DOHH2 (cell line): ENCODE data around the gene ARHGEF16.

Experiments
- EZH2phosphoT487 ChIP-seq: fragments of 200-600 bp; sonication (generic); IDR thresholded peaks from 2 replicates; pipeline ENCODE4 v1.6.1; 2017; ENCODE audit warnings: borderline replicate concordance, mild to moderate bottlenecking, antibody characterized with exemption, low read length, moderate library complexity, mixed read lengths
- TF ChIP-seq, protein P1 (sequence below): fragments of 200-600 bp; sonication (generic); IDR thresholded peaks from one replicate; pipeline ENCODE4 v1.5.1; 2014; ENCODE audit warnings: antibody characterized with exemption, mild to moderate bottlenecking, low read depth, low read length; ENCODE audit not compliant: poor library complexity, severe bottlenecking

DNA sequence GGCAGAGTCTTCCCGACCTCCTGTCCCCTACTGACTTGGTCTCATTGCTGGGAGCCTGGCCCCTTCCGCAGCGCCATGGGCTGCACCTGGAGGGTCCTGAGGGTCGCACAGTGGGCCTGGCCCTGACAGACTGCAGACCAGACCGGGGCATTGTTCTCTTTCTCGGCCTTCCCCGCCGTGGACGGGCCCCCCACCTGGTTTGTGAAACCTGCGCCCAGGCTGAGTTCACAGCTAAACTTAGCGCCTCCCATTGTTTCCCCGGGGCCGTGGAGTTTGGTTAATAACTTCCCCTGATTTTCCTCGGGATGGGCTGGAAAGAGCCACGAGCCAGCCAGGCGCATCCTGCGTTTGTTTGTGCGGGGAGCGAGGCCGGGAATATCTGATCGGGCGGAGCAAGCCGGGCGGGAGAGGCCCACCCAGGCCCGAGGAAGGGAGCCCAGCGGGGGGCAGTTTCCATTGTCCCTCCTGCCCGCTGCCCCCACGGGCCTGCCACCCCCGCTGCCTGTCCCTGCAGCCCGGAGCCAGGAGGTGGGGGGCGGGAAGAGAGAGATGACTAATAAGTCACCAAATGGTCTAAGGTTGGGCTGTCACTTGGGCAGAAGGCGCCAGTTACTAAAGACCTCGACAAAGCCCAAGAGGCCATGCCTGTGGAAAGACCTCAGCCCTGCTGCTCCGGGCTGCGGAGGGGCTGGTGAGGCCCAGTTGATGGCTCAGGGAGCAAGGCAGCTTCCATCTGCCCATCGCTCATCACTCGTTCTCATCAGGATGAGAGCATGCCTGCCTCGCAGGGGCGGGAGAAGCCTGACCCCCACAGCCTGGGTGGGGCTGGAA is 39.0 kb upstream of the ARHGEF16 start:
- TF ChIP-seq, protein P1, sequence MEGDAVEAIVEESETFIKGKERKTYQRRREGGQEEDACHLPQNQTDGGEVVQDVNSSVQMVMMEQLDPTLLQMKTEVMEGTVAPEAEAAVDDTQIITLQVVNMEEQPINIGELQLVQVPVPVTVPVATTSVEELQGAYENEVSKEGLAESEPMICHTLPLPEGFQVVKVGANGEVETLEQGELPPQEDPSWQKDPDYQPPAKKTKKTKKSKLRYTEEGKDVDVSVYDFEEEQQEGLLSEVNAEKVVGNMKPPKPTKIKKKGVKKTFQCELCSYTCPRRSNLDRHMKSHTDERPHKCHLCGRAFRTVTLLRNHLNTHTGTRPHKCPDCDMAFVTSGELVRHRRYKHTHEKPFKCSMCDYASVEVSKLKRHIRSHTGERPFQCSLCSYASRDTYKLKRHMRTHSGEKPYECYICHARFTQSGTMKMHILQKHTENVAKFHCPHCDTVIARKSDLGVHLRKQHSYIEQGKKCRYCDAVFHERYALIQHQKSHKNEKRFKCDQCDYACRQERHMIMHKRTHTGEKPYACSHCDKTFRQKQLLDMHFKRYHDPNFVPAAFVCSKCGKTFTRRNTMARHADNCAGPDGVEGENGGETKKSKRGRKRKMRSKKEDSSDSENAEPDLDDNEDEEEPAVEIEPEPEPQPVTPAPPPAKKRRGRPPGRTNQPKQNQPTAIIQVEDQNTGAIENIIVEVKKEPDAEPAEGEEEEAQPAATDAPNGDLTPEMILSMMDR = no peak
- TF ChIP-seq EZH2phosphoT487 = no peak
